Osteoblast (primary cell): ENCODE results near the gene SPINK14. TPM values are rescaled to one million over a fixed set of nuclear protein-coding genes. Genes with fewer than 3 reads are reported as not detected.

ENCODE experiments used
- DNase-seq: peaks from one replicate; pipeline ENCODE4 v3.0.0; 2011; ENCODE audit warnings: low spot score, mixed read lengths; ENCODE audit not compliant: insufficient read length; ENCODE audit errors: missing footprints
- H2AFZ ChIP-seq: 2 replicates; pipeline ENCODE4 v1.6.0; 2011; ENCODE audit warnings: mild to moderate bottlenecking, low read length
- H3K27ac ChIP-seq: 2 replicates; pipeline ENCODE4 v1.5.1; 2011; ENCODE audit warnings: mild to moderate bottlenecking, low read depth, low read length, moderate library complexity
- H3K27me3 ChIP-seq: 2 replicates; pipeline ENCODE4 v1.6.0; 2012; ENCODE audit warnings: mild to moderate bottlenecking, control low read depth, inconsistent platforms, low read length, moderate library complexity; ENCODE audit not compliant: insufficient read depth
- H3K36me3 ChIP-seq: 2 replicates; pipeline ENCODE4 v1.5.1; 2011; ENCODE audit warnings: mild to moderate bottlenecking, low read length, control low read depth, moderate library complexity; ENCODE audit not compliant: insufficient read depth
- H3K4me1 ChIP-seq: 2 replicates; pipeline ENCODE4 v1.5.1; 2011; ENCODE audit warnings: mild to moderate bottlenecking, low read length, control low read depth, moderate library complexity; ENCODE audit not compliant: insufficient read depth
- H3K4me2 ChIP-seq: 2 replicates; pipeline ENCODE4 v1.6.0; 2011; ENCODE audit warnings: mild to moderate bottlenecking, low read length; ENCODE audit not compliant: insufficient read depth
- H3K4me3 ChIP-seq: fragments of 200-600 bp; sonication (generic); 3 replicates; pipeline ENCODE4 v1.5.1; 2012; ENCODE audit warnings: mild to moderate bottlenecking, low read length, inconsistent platforms; ENCODE audit not compliant: insufficient read depth
- H3K79me2 ChIP-seq: 2 replicates; pipeline ENCODE4 v1.6.0; 2012; ENCODE audit warnings: mild to moderate bottlenecking, low read length, control low read depth, inconsistent platforms; ENCODE audit not compliant: insufficient read depth
- H3K9me3 ChIP-seq: 2 replicates; pipeline ENCODE4 v1.5.1; 2011; ENCODE audit warnings: low read depth, low read length, control low read depth
- H4K20me1 ChIP-seq: 2 replicates; pipeline ENCODE4 v1.6.0; 2012; ENCODE audit warnings: mild to moderate bottlenecking, low read length, control low read depth; ENCODE audit not compliant: insufficient read depth
- total RNA-seq: library from RNA; depleted of rRNA; stranded (reverse); fragments of >200 nt; gene quantifications from 2 replicates; pipeline ENCODE4 v1.2.3, GENCODE V29; 2012
- TF ChIP-seq, protein P1 (sequence below): IDR thresholded peaks from 2 replicates; pipeline ENCODE4 v1.5.1; 2011; ENCODE audit warnings: mild to moderate bottlenecking, low read depth, low read length, moderate library complexity; ENCODE audit errors: extremely low read depth

The SPINK14 gene
- total RNA-seq, 1 donor: not detected

GRCh38 chr5:148209151-148209770, 40.9 kb downstream of the SPINK14 start:
- Histone ChIP-seq H3K9me3 (no peaks in the 10 kb centered on the region), H3K27me3 (no peaks in the 10 kb centered on the region), H3K79me2 (no peaks in the 10 kb centered on the region), H3K4me1 (no peaks in the 10 kb centered on the region), H3K36me3 (no peaks in the 10 kb centered on the region), H4K20me1 (no peaks in the 10 kb centered on the region), H3K4me3 (no peak overlapping the region), H3K4me2 (no peak overlapping the region), H2AFZ (no peak overlapping the region), H3K27ac (no peak overlapping the region)
- DNase-seq: no peak
- TF ChIP-seq, protein P1, sequence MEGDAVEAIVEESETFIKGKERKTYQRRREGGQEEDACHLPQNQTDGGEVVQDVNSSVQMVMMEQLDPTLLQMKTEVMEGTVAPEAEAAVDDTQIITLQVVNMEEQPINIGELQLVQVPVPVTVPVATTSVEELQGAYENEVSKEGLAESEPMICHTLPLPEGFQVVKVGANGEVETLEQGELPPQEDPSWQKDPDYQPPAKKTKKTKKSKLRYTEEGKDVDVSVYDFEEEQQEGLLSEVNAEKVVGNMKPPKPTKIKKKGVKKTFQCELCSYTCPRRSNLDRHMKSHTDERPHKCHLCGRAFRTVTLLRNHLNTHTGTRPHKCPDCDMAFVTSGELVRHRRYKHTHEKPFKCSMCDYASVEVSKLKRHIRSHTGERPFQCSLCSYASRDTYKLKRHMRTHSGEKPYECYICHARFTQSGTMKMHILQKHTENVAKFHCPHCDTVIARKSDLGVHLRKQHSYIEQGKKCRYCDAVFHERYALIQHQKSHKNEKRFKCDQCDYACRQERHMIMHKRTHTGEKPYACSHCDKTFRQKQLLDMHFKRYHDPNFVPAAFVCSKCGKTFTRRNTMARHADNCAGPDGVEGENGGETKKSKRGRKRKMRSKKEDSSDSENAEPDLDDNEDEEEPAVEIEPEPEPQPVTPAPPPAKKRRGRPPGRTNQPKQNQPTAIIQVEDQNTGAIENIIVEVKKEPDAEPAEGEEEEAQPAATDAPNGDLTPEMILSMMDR: no peak

GRCh38 chr5:148214665-148215185, 46.4 kb downstream of the SPINK14 start:
- TF ChIP-seq, protein P1: no peak
- no peak overlapping the region for H3K4me3 ChIP-seq
- H4K20me1 ChIP-seq: no peaks in the 10 kb centered on the region
- H3K4me2 ChIP-seq: no peak overlapping the region
- H3K36me3 ChIP-seq: no peaks in the 10 kb centered on the region
- H3K4me1 ChIP-seq: no peaks in the 10 kb centered on the region
- DNase-seq: peak; percentile 22
- H2AFZ ChIP-seq: no peak overlapping the region
- no peaks in the 10 kb centered on the region for H3K79me2 ChIP-seq
- no peak overlapping the region for H3K27ac ChIP-seq
- no peaks in the 10 kb centered on the region for H3K9me3 ChIP-seq
- no peaks in the 10 kb centered on the region for H3K27me3 ChIP-seq

DNA sequence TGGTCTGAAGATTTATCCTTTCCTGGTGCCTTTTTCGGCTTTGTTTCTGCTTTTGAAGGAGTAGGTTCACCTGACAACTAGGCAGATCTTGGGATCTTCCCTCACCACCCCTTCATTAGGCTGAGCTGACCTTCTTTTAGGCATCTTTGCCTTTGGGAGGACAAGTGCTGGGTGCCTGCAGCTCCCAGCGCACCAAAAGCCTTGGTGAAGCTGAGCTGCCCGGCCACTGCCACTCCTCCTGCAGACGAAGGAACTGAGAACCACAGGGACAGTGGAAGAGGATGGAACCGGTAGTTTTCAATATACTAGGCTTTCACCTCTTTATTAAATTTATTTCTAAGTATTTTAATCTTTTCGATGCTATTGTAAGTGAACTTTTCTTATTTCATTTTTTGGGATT, 53.2 kb downstream of the SPINK14 start:
- no peak overlapping the region for H3K4me3 ChIP-seq

DNA sequence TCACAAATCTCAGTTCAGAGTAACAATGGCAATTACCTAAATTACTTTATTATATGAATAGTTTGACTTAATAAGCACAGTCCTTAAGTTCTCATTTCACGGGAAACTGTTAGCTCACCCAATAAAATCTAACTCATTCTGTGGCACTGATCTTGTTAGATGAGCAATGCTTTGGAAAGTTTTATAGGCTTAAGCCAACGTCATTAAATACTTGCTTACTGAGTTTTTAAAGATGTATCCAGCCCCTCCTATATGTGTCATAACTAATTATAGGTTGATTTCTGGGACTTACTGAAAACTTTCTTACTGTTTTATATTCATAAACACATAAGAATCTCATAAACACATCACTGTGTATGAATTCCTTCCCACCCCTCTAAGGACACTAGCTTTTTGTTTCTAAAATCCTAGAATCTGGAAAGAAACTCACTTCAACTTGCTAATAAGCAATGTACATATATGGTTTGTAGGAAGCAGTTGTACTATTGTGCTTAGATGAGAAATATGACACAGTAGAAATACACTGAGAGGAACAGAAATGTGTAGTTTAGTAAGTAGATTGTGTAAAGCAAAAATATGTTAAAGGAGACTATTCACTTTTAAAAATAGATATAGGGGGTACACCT, 55.9 kb downstream of the SPINK14 start:
- H3K4me2 ChIP-seq: no peak overlapping the region
- H3K27me3 ChIP-seq: no peaks in the 10 kb centered on the region
- no peak overlapping the region for H3K4me3 ChIP-seq
- no peaks in the 10 kb centered on the region for H3K9me3 ChIP-seq
- peak; percentile 18 for DNase-seq
- no peak overlapping the region for H2AFZ ChIP-seq
- H3K27ac ChIP-seq: peak overlapping the region; percentile 20
- no peaks in the 10 kb centered on the region for H4K20me1 ChIP-seq
- H3K79me2 ChIP-seq: no peaks in the 10 kb centered on the region
- no peaks in the 10 kb centered on the region for H3K36me3 ChIP-seq
- TF ChIP-seq, protein P1: no peak
- no peaks in the 10 kb centered on the region for H3K4me1 ChIP-seq

More for the DNA sequence above, 53.2 kb downstream of the SPINK14 start:
- Histone ChIP-seq H3K4me1 (no peaks in the 10 kb centered on the region), H3K79me2 (no peaks in the 10 kb centered on the region), H3K36me3 (no peaks in the 10 kb centered on the region), H3K27me3 (no peaks in the 10 kb centered on the region), H3K27ac (no peak overlapping the region), H4K20me1 (no peaks in the 10 kb centered on the region), H2AFZ (no peak overlapping the region), H3K4me2 (no peak overlapping the region), H3K9me3 (no peaks in the 10 kb centered on the region)
- no peak for DNase-seq
- TF ChIP-seq, protein P1: no peak
